Lower lobe of right lung (tissue), 2 donors: ENCODE results near the gene SLC9A9. TPM values are rescaled to one million over a fixed set of nuclear protein-coding genes. Genes with fewer than 3 reads are reported as not detected.
"Not testable (repeated sequence)": the region's sequence is repeated elsewhere in the genome, so short reads cannot be mapped to it uniquely, and the experiment has no call there.

Experiments used
- ATAC-seq, 2 donors: fragments of 200-7000 bp; cut with Tn5 transposase; one replicate each; pipeline ENCODE4 v1.9.1; 2020 to 2022; ENCODE audit warnings: mild to moderate bottlenecking in 2 of 2, moderate library complexity in 2 of 2
- DNase-seq: peaks from one replicate; pipeline ENCODE4 v3.0.0-alpha.2; 2020
- H3K27ac ChIP-seq: fragments of 200-600 bp; one replicate; pipeline ENCODE4 v1.8.0; 2022
- H3K27me3 ChIP-seq: fragments of 200-600 bp; one replicate; pipeline ENCODE4 v1.8.0; 2022; ENCODE audit warnings: low read depth
- H3K36me3 ChIP-seq: fragments of 200-600 bp; one replicate; pipeline ENCODE4 v1.8.0; 2022; ENCODE audit warnings: mild to moderate bottlenecking
- H3K4me1 ChIP-seq: fragments of 200-600 bp; one replicate; pipeline ENCODE4 v1.8.0; 2022
- H3K4me3 ChIP-seq: fragments of 200-600 bp; one replicate; pipeline ENCODE4 v1.8.0; 2022; ENCODE audit warnings: mild to moderate bottlenecking
- H3K9me3 ChIP-seq: fragments of 200-600 bp; one replicate; pipeline ENCODE4 v1.8.0; 2022
- CTCF ChIP-seq: fragments of 200-600 bp; IDR thresholded peaks from one replicate; pipeline ENCODE4 v1.8.0; 2022; ENCODE audit warnings: antibody characterized with exemption, mild to moderate bottlenecking
- intact Hi-C: fragments of 100-400 bp; cut with DNase I; formaldehyde crosslinking; loops from one replicate; pipeline ENCODE4 v1.11.0; 2022
- total RNA-seq: library from RNA; stranded (reverse); fragmentation: NEBNext Ultra II Directional; extraction: Animal tissue kit (Norgen Biotek cat#: 25700); gene quantifications from one replicate; pipeline ENCODE4 v1.2.1, GENCODE V29; 2021
- donor health status: DM: no; HTN: yes; CAD: no; lungs with severe emphysema.

The SLC9A9 gene
- total RNA-seq, 1 donor from 2014 or later: 15.6 TPM

- intact Hi-C loops: no loop called here
- no peak for TF ChIP-seq CTCF
- no peak for ATAC-seq
Measured at GRCh38 chr3:143810166-143810952, 37.9 kb downstream of the SLC9A9 start.

DNA sequence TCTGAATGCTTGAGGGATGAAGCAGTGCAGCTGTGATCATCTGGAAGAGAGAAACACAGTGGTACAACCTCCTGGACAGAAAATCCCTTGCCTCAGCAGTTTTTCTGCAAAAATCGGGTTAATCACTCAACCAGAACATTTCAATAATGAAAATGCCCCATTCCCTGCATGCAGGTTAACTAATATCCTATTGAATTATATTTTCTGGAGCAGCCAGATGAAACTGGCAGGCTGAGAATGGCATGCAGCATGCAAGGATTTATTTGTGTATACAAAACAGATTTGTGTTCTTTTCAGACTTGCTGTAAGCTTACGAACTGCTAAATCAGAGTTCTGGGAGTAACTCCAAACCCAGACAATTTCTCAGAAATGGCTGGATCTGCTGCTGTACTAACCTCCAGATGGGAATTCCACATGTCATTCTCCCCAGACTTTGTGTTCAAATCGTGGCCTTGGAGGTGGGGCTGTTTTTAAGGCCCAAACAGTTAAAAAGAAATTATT is 39.1 kb downstream of the SLC9A9 start:
- ATAC-seq: peak; percentile 30 to 42
- H3K4me1 ChIP-seq: peaks cover 32% of the 10 kb centered on the region

More at GRCh38 chr3:143810166-143810952, 37.9 kb downstream of the SLC9A9 start:
- Histone ChIP-seq H3K27ac (no peak overlapping the region), H3K9me3 (no peaks in the 10 kb centered on the region), H3K36me3 (no peaks in the 10 kb centered on the region), H3K4me3 (no peak overlapping the region), H3K4me1 (peaks cover 42% of the 10 kb centered on the region), H3K27me3 (no peaks in the 10 kb centered on the region)
- no peak for DNase-seq

GRCh38 chr3:143808030-143808429 is 40.2 kb downstream of the SLC9A9 start:
- Histone ChIP-seq H3K36me3 (no peaks in the 10 kb centered on the region), H3K27ac (no peak overlapping the region), H3K27me3 (no peaks in the 10 kb centered on the region), H3K4me1 (peaks cover 28% of the 10 kb centered on the region), H3K4me3 (no peak overlapping the region), H3K9me3 (no peaks in the 10 kb centered on the region)
- no peak for TF ChIP-seq CTCF
- no peak for DNase-seq
- intact Hi-C loops: no loop called here
- no peak for ATAC-seq

More for the DNA sequence above, 39.1 kb downstream of the SLC9A9 start:
- no peak overlapping the region for H3K4me3 ChIP-seq
- intact Hi-C loops: no loop called here
- H3K9me3 ChIP-seq: no peaks in the 10 kb centered on the region
- H3K27me3 ChIP-seq: no peaks in the 10 kb centered on the region
- DNase-seq: no peak
- TF ChIP-seq CTCF: no peak
- H3K36me3 ChIP-seq: no peaks in the 10 kb centered on the region
- no peak overlapping the region for H3K27ac ChIP-seq

- H3K27me3 ChIP-seq: no peaks in the 10 kb centered on the region
- H3K27ac ChIP-seq: no peak overlapping the region
- no peak for DNase-seq
- intact Hi-C loops: no loop called here
- H3K4me3 ChIP-seq: no peak overlapping the region
- peaks cover 18% of the 10 kb centered on the region for H3K4me1 ChIP-seq
- no peaks in the 10 kb centered on the region for H3K36me3 ChIP-seq
- no peak for TF ChIP-seq CTCF
- peak in 1 of 2 donors; percentile 42 for ATAC-seq
- H3K9me3 ChIP-seq: no peaks in the 10 kb centered on the region
Measured at GRCh38 chr3:143806038-143806437, 42.2 kb downstream of the SLC9A9 start.

- H3K36me3 ChIP-seq, H3K9me3 ChIP-seq, H3K4me3 ChIP-seq, ATAC-seq, H3K27ac ChIP-seq, DNase-seq, H3K27me3 ChIP-seq, intact Hi-C loops: not testable (repeated sequence)
- H3K4me1 ChIP-seq: peaks cover 17% of the 10 kb centered on the region
Measured at GRCh38 chr3:143805476-143805875, 42.8 kb downstream of the SLC9A9 start.

DNA sequence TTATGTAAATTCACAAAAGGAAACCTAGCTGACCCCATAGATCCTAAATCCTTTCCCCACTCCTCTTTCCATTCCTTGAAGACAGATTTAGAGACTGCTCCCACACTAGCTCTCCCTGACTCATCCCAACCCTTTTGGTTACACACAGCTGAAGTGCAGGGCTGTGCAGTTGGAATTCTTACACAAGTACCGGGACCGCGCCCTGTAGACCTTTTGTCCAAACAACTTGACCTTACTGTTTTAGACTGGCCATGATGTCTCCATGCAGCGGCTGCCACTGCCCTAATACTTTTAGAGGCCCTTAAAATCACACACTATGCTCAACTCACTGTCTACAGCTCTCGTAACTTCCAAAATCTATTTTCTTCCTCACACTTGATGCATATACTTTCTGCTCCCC is 47.2 kb downstream of the SLC9A9 start:
- H3K9me3 ChIP-seq, H3K27me3 ChIP-seq, H3K36me3 ChIP-seq, intact Hi-C loops, H3K4me1 ChIP-seq, H3K4me3 ChIP-seq, H3K27ac ChIP-seq, ATAC-seq, DNase-seq: not testable (repeated sequence)

- H3K36me3 ChIP-seq, H3K4me3 ChIP-seq, H3K27me3 ChIP-seq, H3K9me3 ChIP-seq, H3K27ac ChIP-seq, DNase-seq, ATAC-seq, H3K4me1 ChIP-seq, intact Hi-C loops: not testable (repeated sequence)
Measured at GRCh38 chr3:143798151-143798550, 50.1 kb downstream of the SLC9A9 start.
